ENCODE results near the gene AZU1.

AZU1 gene, protein sequence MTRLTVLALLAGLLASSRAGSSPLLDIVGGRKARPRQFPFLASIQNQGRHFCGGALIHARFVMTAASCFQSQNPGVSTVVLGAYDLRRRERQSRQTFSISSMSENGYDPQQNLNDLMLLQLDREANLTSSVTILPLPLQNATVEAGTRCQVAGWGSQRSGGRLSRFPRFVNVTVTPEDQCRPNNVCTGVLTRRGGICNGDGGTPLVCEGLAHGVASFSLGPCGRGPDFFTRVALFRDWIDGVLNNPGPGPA

DNA sequence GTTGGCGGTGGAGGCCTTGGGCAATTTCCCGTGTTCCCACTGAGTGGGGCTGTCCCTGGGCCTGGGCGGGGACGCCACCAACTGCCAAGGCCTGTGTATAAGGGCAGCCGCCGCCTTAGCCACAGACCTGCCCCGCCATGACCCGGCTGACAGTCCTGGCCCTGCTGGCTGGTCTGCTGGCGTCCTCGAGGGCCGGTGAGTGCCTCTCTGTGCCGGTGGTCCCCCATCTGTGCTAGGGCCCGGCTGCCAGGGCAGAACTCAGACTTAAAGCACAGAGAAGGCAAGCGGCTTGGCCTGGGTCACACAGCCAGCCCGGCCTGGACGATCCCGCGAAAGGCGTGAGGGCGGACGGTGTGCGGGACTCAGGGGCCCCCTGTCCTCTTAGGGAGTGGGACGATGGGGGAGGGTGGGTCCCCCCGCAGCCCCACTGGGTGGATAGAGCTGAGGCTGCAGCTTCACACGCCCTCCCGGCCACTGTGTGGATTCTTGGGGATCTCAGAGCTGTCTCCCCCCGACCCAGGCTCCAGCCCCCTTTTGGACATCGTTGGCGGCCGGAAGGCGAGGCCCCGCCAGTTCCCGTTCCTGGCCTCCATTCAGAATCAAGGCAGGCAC lies at the start of gene AZU1:
TSS of gene AZU1 (plus strand) at position 128 of the 612 bp plus-strand sequence. CDS start at position 138, 10 bp downstream.
- Histone ChIP-seq H3K4me3 (ENCODE audit: insufficient read depth, low read length, poor library complexity, severe bottlenecking) (no peak within 1 kb of the TSS), H3K79me2 (ENCODE audit: insufficient read depth, low read length) (no peaks in the 10 kb centered on the region), H3K9me3 (ENCODE audit: insufficient read depth, low read length) (no peaks in the 10 kb centered on the region), H3K4me2 (ENCODE audit: low read depth, low read length, poor library complexity, severe bottlenecking) (no peak within 1 kb of the TSS), H3K27me3 (ENCODE audit: low read length) (no peaks in the 10 kb centered on the region), H3K9me2 (replicated peaks; ENCODE audit: insufficient read depth, low read length) (no peaks in the 10 kb centered on the region), H4K20me1 (ENCODE audit: low read depth, low read length) (no peaks in the 10 kb centered on the region), H3K9ac (ENCODE audit: low read length) (no peak within 1 kb of the TSS), H3K27ac (ENCODE audit: low read depth, low read length) (no peak within 1 kb of the TSS), H2AFZ (ENCODE audit: low read depth, low read length, severe bottlenecking) (no peak within 1 kb of the TSS), H3K36me3 (ENCODE audit: low read length) (no peaks in the 10 kb centered on the region), H3F3A (ENCODE audit: insufficient read depth) (no peaks in the 10 kb centered on the region)
- TF ChIP-seq, protein P1, sequence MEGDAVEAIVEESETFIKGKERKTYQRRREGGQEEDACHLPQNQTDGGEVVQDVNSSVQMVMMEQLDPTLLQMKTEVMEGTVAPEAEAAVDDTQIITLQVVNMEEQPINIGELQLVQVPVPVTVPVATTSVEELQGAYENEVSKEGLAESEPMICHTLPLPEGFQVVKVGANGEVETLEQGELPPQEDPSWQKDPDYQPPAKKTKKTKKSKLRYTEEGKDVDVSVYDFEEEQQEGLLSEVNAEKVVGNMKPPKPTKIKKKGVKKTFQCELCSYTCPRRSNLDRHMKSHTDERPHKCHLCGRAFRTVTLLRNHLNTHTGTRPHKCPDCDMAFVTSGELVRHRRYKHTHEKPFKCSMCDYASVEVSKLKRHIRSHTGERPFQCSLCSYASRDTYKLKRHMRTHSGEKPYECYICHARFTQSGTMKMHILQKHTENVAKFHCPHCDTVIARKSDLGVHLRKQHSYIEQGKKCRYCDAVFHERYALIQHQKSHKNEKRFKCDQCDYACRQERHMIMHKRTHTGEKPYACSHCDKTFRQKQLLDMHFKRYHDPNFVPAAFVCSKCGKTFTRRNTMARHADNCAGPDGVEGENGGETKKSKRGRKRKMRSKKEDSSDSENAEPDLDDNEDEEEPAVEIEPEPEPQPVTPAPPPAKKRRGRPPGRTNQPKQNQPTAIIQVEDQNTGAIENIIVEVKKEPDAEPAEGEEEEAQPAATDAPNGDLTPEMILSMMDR (IDR thresholded peaks at IDR 0.05; ENCODE audit: insufficient read depth, low read length, poor library complexity, severe bottlenecking) = no peak
- TF ChIP-seq EZH2phosphoT487 (conservative IDR thresholded peaks at IDR 0.05; ENCODE audit: low read length) = no peak

DNA sequence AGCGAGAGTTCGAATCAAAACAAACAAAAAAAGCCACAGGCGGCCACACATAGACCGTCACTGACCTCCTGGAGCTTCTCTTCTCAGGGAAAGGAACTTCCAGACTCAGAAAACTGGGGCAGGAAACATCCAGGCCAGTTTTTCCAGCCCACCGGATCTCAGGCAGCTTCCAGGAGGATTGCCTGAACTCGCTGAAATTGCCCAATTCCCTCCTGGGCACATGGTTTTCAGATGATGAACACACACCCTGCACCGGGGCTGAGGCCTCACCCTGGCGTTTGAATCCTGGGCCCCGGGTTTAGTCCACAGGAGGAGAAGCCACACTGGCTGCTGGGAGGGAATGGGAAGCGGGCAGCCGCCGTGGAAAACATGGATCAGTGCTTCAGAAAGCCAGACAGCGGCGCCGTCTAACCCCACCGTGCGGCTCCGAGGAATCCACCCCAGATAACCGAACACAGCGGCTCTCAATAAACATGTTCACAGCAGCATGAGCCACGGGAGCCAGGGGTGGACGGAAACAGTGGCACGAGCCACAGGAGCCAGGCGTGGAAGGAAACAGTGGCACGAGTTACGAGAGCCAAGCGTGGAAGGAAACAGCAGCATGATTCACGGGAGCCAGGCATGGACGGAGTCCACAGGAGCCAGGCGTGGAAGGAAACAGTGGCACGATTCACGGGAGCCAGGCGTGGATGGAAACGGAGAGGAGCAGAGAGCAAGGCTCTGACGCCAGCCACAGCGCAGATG lies 48.6 kb upstream of the AZU1 start:
- Histone ChIP-seq H3K27me3 (ENCODE audit: low read length) (no peaks in the 10 kb centered on the region), H3K9ac (ENCODE audit: low read length) (no peak overlapping the region), H3K4me2 (ENCODE audit: low read depth, low read length, poor library complexity, severe bottlenecking) (no peak overlapping the region)

DNA sequence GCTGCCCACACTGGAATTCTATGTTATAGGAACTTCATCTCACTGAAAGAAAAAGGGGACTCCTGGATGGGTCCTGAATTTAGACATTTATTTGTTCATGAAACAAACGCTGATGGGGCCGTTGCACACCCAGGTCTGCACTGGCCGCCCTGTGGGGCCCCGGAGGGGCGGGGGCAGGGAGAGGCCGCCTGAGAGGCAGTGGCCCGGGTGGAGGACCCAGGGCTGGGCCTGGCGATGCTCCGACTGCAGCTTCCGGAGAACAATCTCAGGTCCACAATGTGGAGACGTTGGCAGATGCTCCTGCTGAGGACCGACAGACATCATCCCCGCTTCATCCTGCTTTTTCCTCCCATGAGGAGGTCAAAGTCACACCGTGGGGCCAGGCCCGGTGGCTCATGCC lies 46.7 kb upstream of the AZU1 start:
- TF ChIP-seq, protein P1 (IDR thresholded peaks at IDR 0.05; ENCODE audit: insufficient read depth, low read length, poor library complexity, severe bottlenecking) = no peak
- TF ChIP-seq EZH2phosphoT487 (conservative IDR thresholded peaks at IDR 0.05; ENCODE audit: low read length) = no peak

More for the DNA sequence above, 48.6 kb upstream of the AZU1 start:
- Histone ChIP-seq H3K79me2 (ENCODE audit: insufficient read depth, low read length) (no peaks in the 10 kb centered on the region), H3F3A (ENCODE audit: insufficient read depth) (no peaks in the 10 kb centered on the region), H3K27ac (ENCODE audit: low read depth, low read length) (no peak overlapping the region), H2AFZ (ENCODE audit: low read depth, low read length, severe bottlenecking) (no peak overlapping the region), H3K36me3 (ENCODE audit: low read length) (no peaks in the 10 kb centered on the region), H3K4me3 (ENCODE audit: insufficient read depth, low read length, poor library complexity, severe bottlenecking) (no peak overlapping the region), H3K9me2 (replicated peaks; ENCODE audit: insufficient read depth, low read length) (no peaks in the 10 kb centered on the region), H4K20me1 (ENCODE audit: low read depth, low read length) (no peaks in the 10 kb centered on the region), H3K9me3 (ENCODE audit: insufficient read depth, low read length) (no peaks in the 10 kb centered on the region)
- TF ChIP-seq, protein P1 (IDR thresholded peaks at IDR 0.05; ENCODE audit: insufficient read depth, low read length, poor library complexity, severe bottlenecking) = no peak
- TF ChIP-seq EZH2phosphoT487 (conservative IDR thresholded peaks at IDR 0.05; ENCODE audit: low read length) = no peak

More for the DNA sequence above, 46.7 kb upstream of the AZU1 start:
- no peak overlapping the region for H3K4me2 ChIP-seq (ENCODE audit: low read depth, low read length, poor library complexity, severe bottlenecking)
- no peaks in the 10 kb centered on the region for H3K9me3 ChIP-seq (ENCODE audit: insufficient read depth, low read length)
- no peaks in the 10 kb centered on the region for H3K79me2 ChIP-seq (ENCODE audit: insufficient read depth, low read length)
- no peaks in the 10 kb centered on the region for H4K20me1 ChIP-seq (ENCODE audit: low read depth, low read length)
- H3F3A ChIP-seq (ENCODE audit: insufficient read depth) = no peaks in the 10 kb centered on the region
- no peak overlapping the region for H3K4me3 ChIP-seq (ENCODE audit: insufficient read depth, low read length, poor library complexity, severe bottlenecking)
- H3K9me2 ChIP-seq (replicated peaks; ENCODE audit: insufficient read depth, low read length) = no peaks in the 10 kb centered on the region
- H3K27ac ChIP-seq (ENCODE audit: low read depth, low read length) = no peak overlapping the region
- no peak overlapping the region for H3K9ac ChIP-seq (ENCODE audit: low read length)
- no peak overlapping the region for H2AFZ ChIP-seq (ENCODE audit: low read depth, low read length, severe bottlenecking)
- H3K27me3 ChIP-seq (ENCODE audit: low read length) = no peaks in the 10 kb centered on the region
- H3K36me3 ChIP-seq (ENCODE audit: low read length) = no peaks in the 10 kb centered on the region
